GM12892 (cell line): Measurements from ENCODE around the gene PCNX1.

Source experiments
- POLR2A ChIP-seq: IDR thresholded peaks from 2 replicates; pipeline ENCODE4 v1.6.1; 2011; ENCODE audit warnings: low read depth, low read length, control low read depth
- POLR2AphosphoS5 ChIP-seq: IDR thresholded peaks from 2 replicates; pipeline ENCODE4 v1.6.1; 2011; ENCODE audit warnings: low read depth, low read length, control low read depth

DNA sequence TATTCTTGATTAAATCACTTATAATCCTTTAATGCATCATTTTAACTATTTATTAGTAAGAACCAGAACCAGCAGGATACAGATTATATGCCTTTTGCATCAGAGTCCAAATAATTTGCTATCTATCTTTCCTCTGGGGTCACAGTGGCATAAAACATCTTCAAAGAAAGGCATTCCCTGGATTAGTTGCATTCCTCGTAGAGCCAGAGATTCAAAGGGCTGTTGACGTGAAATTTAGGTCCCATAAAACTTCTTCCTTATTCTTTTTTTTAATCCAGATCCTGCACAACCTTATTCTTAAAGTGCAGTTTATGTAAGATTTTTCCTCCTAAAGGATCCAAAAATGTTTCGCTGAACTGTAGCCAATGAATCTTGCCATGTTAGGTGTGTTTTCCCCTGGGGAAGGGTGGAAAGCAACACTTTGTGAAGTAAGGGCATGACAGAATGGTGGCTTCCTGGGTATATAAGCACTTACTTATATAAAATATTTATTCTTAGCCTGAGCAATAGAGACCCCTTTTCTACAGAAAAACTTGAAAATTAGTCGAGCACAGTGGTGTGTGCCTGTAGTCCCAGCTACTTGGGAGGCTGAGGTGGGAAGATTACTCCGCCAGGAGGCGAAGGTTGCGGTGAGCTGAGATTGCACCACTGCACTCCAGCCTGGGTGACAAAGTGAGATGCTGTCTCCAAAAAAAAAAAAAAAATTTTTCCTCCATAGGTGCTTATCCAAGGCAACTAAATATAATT is 208.7 kb downstream of the PCNX1 start:
- no peak for TF ChIP-seq POLR2AphosphoS5
- TF ChIP-seq POLR2A = no peak
